Urinary bladder (tissue), 4 donors: ENCODE measurements around the gene MAMDC4. TPM values are rescaled to one million over a fixed set of nuclear protein-coding genes. Genes with fewer than 3 reads are reported as not detected.
"Not testable (repeated sequence)": the region's sequence is repeated elsewhere in the genome, so short reads cannot be mapped to it uniquely, and the experiment has no call there.

ENCODE experiments used
- DNase-seq: peaks from one replicate; pipeline ENCODE4 v3.0.0-alpha.2; 2015; ENCODE audit errors: extremely low spot score
- H3K27ac ChIP-seq: one replicate; pipeline ENCODE4 v1.5.1; 2013; ENCODE audit warnings: low read depth, mild to moderate bottlenecking, moderate library complexity
- H3K36me3 ChIP-seq: one replicate; pipeline ENCODE4 v1.6.1; 2013; ENCODE audit warnings: mild to moderate bottlenecking, moderate library complexity; ENCODE audit not compliant: insufficient read depth
- H3K4me1 ChIP-seq: one replicate; pipeline ENCODE4 v1.6.1; 2013; ENCODE audit warnings: mild to moderate bottlenecking, moderate library complexity; ENCODE audit not compliant: insufficient read depth
- H3K4me3 ChIP-seq: one replicate; pipeline ENCODE4 v1.5.1; 2013; ENCODE audit warnings: low read depth, low read length
- WGBS: extraction: QIAGEN DNeasy Blood & Tissue Kit; methylation state at CpG from one replicate; pipeline ENCODE4 v1.1.7; 2013; 5-methylcytosine and 5-hydroxymethylcytosine counted together
- polyA plus RNA-seq: library from polyadenylated mRNA; stranded (reverse); fragments of 200-250 nt; gene quantifications from one replicate; pipeline ENCODE4 v1.2.3, GENCODE V29; 2013
- total RNA-seq: library from RNA; depleted of rRNA; stranded (reverse); fragments of >200 nt; gene quantifications from one replicate; pipeline ENCODE4 v1.2.3, GENCODE V29; 2014
- donor health status: healthy with polysubstance abuse.
- donor health status: healthy.

MAMDC4 gene
- total and polyA plus RNA-seq, 2 donors = 3.0 to 3.8 TPM

- Histone ChIP-seq H3K4me3 (no peak overlapping the region), H3K36me3 (no peaks in the 10 kb centered on the region), H3K4me1 (no peaks in the 10 kb centered on the region), H3K27ac (no peak overlapping the region)
- no peak for DNase-seq
- WGBS = 85% methylated on average over 36 of the region's 36 CpGs
Observed at GRCh38 chr9:136839229-136840139, 12.7 kb upstream of the MAMDC4 start.

- H3K4me3 ChIP-seq = no peak overlapping the region
- no peak overlapping the region for H3K27ac ChIP-seq
- H3K36me3 ChIP-seq = no peaks in the 10 kb centered on the region
- no peak for DNase-seq
- WGBS = 77% methylated on average over 32 of the region's 32 CpGs
- H3K4me1 ChIP-seq = no peaks in the 10 kb centered on the region
Observed at GRCh38 chr9:136840140-136840876, 11.8 kb upstream of the MAMDC4 start.

GRCh38 chr9:136840877-136841645 lies 11.1 kb upstream of the MAMDC4 start:
- DNase-seq = no peak
- Histone ChIP-seq H3K36me3 (no peaks in the 10 kb centered on the region), H3K4me3 (no peak overlapping the region), H3K27ac (no peak overlapping the region), H3K4me1 (no peaks in the 10 kb centered on the region)
- 70% methylated on average over 28 of the region's 28 CpGs for WGBS

- WGBS = 51% methylated on average over 16 of the region's 16 CpGs
- not testable (repeated sequence) for H3K36me3 ChIP-seq, H3K4me1 ChIP-seq, DNase-seq, H3K4me3 ChIP-seq, H3K27ac ChIP-seq
Observed at GRCh38 chr9:136841646-136842379, 10.3 kb upstream of the MAMDC4 start.

GRCh38 chr9:136842380-136842948 lies 9.7 kb upstream of the MAMDC4 start, which contains the start of gene AJM1:
Gene AJM1, plus strand, starts transcription at chr9:136842478. Its CDS starts 1,937 bp downstream, at chr9:136844415.
- WGBS = under 1% methylated on average over 23 of the region's 27 CpGs
- DNase-seq, H3K4me1 ChIP-seq, H3K27ac ChIP-seq, H3K36me3 ChIP-seq: not testable (repeated sequence)
- H3K4me3 ChIP-seq = peak within 1 kb of the TSS; percentile 40

- H3K36me3 ChIP-seq, H3K4me1 ChIP-seq, H3K27ac ChIP-seq, DNase-seq, H3K4me3 ChIP-seq: not testable (repeated sequence)
- WGBS = 18% methylated on average over 21 of the region's 21 CpGs
Observed at GRCh38 chr9:136843159-136843800, 8.9 kb upstream of the MAMDC4 start.

- not testable (repeated sequence) for H3K36me3 ChIP-seq, H3K27ac ChIP-seq, H3K4me3 ChIP-seq, DNase-seq, H3K4me1 ChIP-seq
- WGBS = 5% methylated on average over 99 of the region's 99 CpGs
Observed at GRCh38 chr9:136843801-136844740, 8.1 kb upstream of the MAMDC4 start.

- H3K27ac ChIP-seq = no peak overlapping the region
- H3K36me3 ChIP-seq = no peaks in the 10 kb centered on the region
- 11% methylated on average over 88 of the region's 88 CpGs for WGBS
- no peak overlapping the region for H3K4me3 ChIP-seq
- peaks cover 6% of the 10 kb centered on the region for H3K4me1 ChIP-seq
- DNase-seq = no peak
Observed at GRCh38 chr9:136844761-136845464, 7.2 kb upstream of the MAMDC4 start.

- 26% methylated on average over 102 of the region's 102 CpGs for WGBS
- Histone ChIP-seq H3K27ac (no peak overlapping the region), H3K4me1 (peaks cover 6% of the 10 kb centered on the region), H3K36me3 (no peaks in the 10 kb centered on the region), H3K4me3 (no peak overlapping the region)
- no peak for DNase-seq
Observed at GRCh38 chr9:136845465-136846260, 6.5 kb upstream of the MAMDC4 start.

GRCh38 chr9:136846376-136847087 lies 5.6 kb upstream of the MAMDC4 start:
- peaks cover 6% of the 10 kb centered on the region for H3K4me1 ChIP-seq
- peak overlapping the region; percentile 60 for H3K4me3 ChIP-seq
- no peaks in the 10 kb centered on the region for H3K36me3 ChIP-seq
- DNase-seq = no peak
- 4% methylated on average over 98 of the region's 98 CpGs for WGBS
- H3K27ac ChIP-seq = no peak overlapping the region
